Left ventricle myocardium inferior (tissue), 1 donor: ENCODE results near the gene MRS2. TPM values are rescaled to one million over a fixed set of nuclear protein-coding genes. Genes with fewer than 3 reads are reported as not detected.
"Not testable (repeated sequence)": the region's sequence is repeated elsewhere in the genome, so short reads cannot be mapped to it uniquely, and the experiment has no call there.

ENCODE experiments used
- DNase-seq: peaks from one replicate; pipeline ENCODE4 v3.0.0-alpha.2; 2020
- H3K27ac ChIP-seq: fragments of 200-600 bp; replicated peaks from 2 replicates; pipeline ENCODE4 v1.8.0; 2021
- H3K27me3 ChIP-seq: fragments of 200-600 bp; 2 replicates; pipeline ENCODE4 v1.8.0; 2021; ENCODE audit warnings: low read depth
- H3K36me3 ChIP-seq: fragments of 200-600 bp; 2 replicates; pipeline ENCODE4 v1.8.0; 2021
- H3K4me1 ChIP-seq: fragments of 200-600 bp; 2 replicates; pipeline ENCODE4 v1.8.0; 2021
- H3K4me3 ChIP-seq: fragments of 200-600 bp; 2 replicates; pipeline ENCODE4 v1.8.0; 2021; ENCODE audit warnings: mild to moderate bottlenecking, moderate library complexity
- H3K9me3 ChIP-seq: fragments of 200-600 bp; replicated peaks from 2 replicates; pipeline ENCODE4 v1.8.0; 2021
- CTCF ChIP-seq: fragments of 200-600 bp; IDR thresholded peaks from 2 replicates; pipeline ENCODE4 v1.8.0; 2021; ENCODE audit warnings: antibody characterized with exemption, mild to moderate bottlenecking, borderline replicate concordance
- intact Hi-C: fragments of 100-400 bp; cut with micrococcal nuclease; formaldehyde crosslinking; loops from one replicate; pipeline ENCODE4 v1.11.0; 2022
- total RNA-seq: library from RNA; stranded (reverse); fragmentation: NEBNext Ultra II Directional; extraction: Animal tissue kit (Norgen Biotek cat#: 25700); gene quantifications from one replicate; pipeline ENCODE4 v1.2.1, GENCODE V29; 2021
- donor health status: DM: no; HTN: yes; CAD: no; lungs with severe emphysema.

The MRS2 gene
- total RNA-seq, 1 donor from 2014 or later: 44.7 TPM

DNA sequence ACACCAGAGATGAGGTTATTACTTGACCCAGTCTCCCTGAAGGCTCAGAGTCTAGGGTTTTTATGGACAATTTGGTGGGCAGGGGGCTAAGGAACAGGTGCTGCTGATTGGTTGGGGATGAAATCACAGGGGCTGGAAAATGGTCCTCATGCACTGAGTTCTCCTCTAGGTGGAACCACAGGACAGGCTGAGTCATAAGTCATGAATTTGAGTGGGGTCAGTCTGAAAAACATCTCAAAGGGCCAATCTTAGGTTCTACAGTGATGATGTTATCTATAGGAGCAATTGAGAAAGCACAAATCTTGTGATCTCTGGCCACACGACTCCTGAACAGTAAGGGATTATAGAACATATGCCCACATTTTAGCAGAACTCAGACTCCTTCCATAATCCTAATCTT, 5.9 kb upstream of the MRS2 start:
- intact Hi-C loops: no loop called here
- no peak for TF ChIP-seq CTCF

GRCh38 chr6:24397631-24398030, 5.1 kb upstream of the MRS2 start:
- Histone ChIP-seq H3K27ac (no peak overlapping the region), H3K4me3 (no peak overlapping the region), H3K9me3 (peaks cover 4% of the 10 kb centered on the region), H3K4me1 (peaks cover 5% of the 10 kb centered on the region), H3K27me3 (peaks cover 56% of the 10 kb centered on the region), H3K36me3 (no peaks in the 10 kb centered on the region)
- intact Hi-C loops: no loop called here
- no peak for DNase-seq
- TF ChIP-seq CTCF: no peak

More for the DNA sequence above, 5.9 kb upstream of the MRS2 start:
- Histone ChIP-seq H3K4me3 (no peak overlapping the region), H3K27me3 (peaks cover 56% of the 10 kb centered on the region), H3K9me3 (peaks cover 4% of the 10 kb centered on the region), H3K4me1 (no peaks in the 10 kb centered on the region), H3K27ac (no peak overlapping the region), H3K36me3 (no peaks in the 10 kb centered on the region)
- DNase-seq: no peak

DNA sequence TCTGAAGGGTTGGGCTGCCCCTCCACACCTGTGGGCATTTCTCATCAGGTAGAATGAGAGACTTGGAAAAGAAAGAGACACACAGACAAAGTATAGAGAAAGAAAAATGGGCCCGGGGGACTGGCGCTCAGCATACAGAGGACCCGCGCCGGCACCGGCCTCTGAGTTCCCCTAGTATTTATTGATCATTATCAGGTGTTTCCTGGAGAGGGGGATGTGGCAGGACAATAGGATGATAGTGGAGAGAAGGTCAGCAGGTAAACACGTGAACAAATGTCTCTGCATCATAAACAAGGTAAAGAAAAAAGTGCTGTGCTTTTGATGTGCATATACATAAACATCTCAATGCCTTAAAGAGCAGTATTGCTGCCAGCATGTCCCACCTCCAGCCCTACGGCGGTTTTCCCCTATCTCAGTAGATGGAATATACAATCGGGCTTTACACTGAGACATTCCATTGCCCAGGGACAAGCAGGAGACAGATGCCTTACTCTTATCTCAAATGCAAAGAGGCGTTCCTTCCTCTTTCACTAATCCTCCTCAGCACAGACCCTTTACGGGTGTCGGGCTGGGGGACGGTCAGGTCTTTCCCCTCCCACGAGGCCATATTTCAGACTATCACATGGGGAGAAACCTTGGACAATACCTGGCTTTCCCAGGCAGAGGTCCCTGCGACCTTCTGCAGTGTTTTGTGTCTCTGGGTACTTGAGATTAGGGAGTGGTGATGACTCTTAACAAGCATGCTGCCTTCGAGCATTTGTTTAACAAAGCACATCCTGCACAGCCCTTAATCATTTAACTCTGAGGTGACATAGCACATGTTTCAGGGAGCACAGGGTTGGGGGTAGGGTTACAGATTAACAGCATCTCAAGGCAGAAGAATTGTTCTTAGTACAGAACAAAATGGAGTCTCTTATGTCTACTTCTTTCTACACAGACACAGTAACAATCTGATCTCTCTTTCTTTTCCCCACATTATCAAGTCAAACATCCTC, 2.4 kb upstream of the MRS2 start:
- H3K36me3 ChIP-seq, DNase-seq, intact Hi-C loops: not testable (repeated sequence)

DNA sequence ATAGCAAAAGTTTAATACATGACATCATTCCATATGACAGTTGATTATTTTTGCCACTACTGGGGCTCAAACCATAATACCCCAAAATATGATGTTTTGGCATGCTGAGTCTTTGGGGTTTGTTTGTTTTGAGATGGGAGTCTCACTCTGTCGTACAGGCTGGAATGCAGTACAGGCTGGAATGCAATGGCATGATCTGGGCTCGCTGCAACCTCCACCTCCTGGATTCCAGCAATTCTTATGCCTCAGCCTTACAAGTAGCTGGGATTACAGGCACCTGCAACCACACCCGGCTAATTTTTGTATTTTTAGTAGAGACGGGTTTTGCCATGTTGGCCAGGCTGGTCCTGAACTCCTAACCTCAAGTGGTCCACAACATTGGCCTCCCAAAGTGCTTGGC, 1.3 kb upstream of the MRS2 start:
- Histone ChIP-seq H3K4me3 (no peak overlapping the region), H3K4me1 (peaks cover 33% of the 10 kb centered on the region), H3K9me3 (peaks cover 4% of the 10 kb centered on the region), H3K36me3 (peaks cover 15% of the 10 kb centered on the region), H3K27ac (no peak overlapping the region), H3K27me3 (peaks cover 35% of the 10 kb centered on the region)
- TF ChIP-seq CTCF: no peak
- intact Hi-C loops: no loop called here
- DNase-seq: no peak

More for the DNA sequence above, 2.4 kb upstream of the MRS2 start:
- not testable (repeated sequence) for H3K9me3 ChIP-seq, H3K4me3 ChIP-seq, H3K27ac ChIP-seq
- peaks cover 46% of the 10 kb centered on the region for H3K27me3 ChIP-seq
- H3K4me1 ChIP-seq: peaks cover 30% of the 10 kb centered on the region

DNA sequence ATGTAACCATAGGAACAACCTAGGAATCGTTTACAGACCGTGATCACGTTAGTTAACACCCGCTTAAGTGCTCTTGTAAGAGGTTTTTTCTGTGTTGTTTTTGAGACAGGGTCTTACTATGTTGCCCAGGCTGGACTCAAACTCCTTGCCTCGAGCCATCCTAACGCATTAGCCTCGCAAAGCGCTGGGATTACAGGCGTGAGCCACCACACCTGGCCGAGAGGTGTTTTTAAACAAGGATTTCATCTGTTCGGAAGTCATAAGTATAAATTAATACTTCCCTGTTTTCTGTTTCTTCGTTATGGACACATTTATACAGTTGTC, 727 bp downstream of the MRS2 start:
- no peak for TF ChIP-seq CTCF
- intact Hi-C loops: no loop called here
- peak overlapping the region; percentile 90 for H3K4me3 ChIP-seq
- H3K9me3 ChIP-seq: no peaks in the 10 kb centered on the region
- no peak for DNase-seq
- peak overlapping the region; percentile 92 for H3K27ac ChIP-seq
- peaks cover 22% of the 10 kb centered on the region for H3K27me3 ChIP-seq
- peaks cover 35% of the 10 kb centered on the region for H3K36me3 ChIP-seq
- H3K4me1 ChIP-seq: peaks cover 49% of the 10 kb centered on the region

GRCh38 chr6:24405262-24405661, 2.5 kb downstream of the MRS2 start:
- Histone ChIP-seq H3K27me3 (peaks cover 4% of the 10 kb centered on the region), H3K4me3 (no peak overlapping the region), H3K9me3 (no peaks in the 10 kb centered on the region), H3K27ac (no peak overlapping the region), H3K36me3 (peaks cover 51% of the 10 kb centered on the region), H3K4me1 (peaks cover 49% of the 10 kb centered on the region)
- intact Hi-C loops: no loop called here
- TF ChIP-seq CTCF: no peak
- DNase-seq: no peak
